Hepatocyte (in vitro differentiated cells): ENCODE data around the gene PAK5. TPM values are rescaled to one million over a fixed set of nuclear protein-coding genes. Genes with fewer than 3 reads are reported as not detected.

Experiments used
- DNase-seq: peaks from one replicate; pipeline ENCODE4 v3.0.0-alpha.2; 2016; ENCODE audit warnings: low spot score
- H2AFZ ChIP-seq: fragments of 200-600 bp; sonication (generic); 2 replicates; pipeline ENCODE4 v1.6.0; 2016; ENCODE audit warnings: antibody characterized with exemption, mild to moderate bottlenecking
- H3K27ac ChIP-seq: fragments of 200-600 bp; sonication (generic); 2 replicates; pipeline ENCODE4 v1.5.1; 2016; ENCODE audit warnings: mild to moderate bottlenecking
- H3K27me3 ChIP-seq: fragments of 200-600 bp; sonication (generic); 2 replicates; pipeline ENCODE4 v1.6.1; 2016
- H3K36me3 ChIP-seq: fragments of 200-600 bp; sonication (generic); replicated peaks from 2 replicates; pipeline ENCODE4 v1.5.1; 2016; ENCODE audit warnings: low read depth; ENCODE audit not compliant: insufficient read depth
- H3K4me1 ChIP-seq: fragments of 200-600 bp; sonication (generic); 2 replicates; pipeline ENCODE4 v1.5.1; 2016; ENCODE audit warnings: mild to moderate bottlenecking, moderate library complexity; ENCODE audit not compliant: insufficient read depth
- H3K4me2 ChIP-seq: fragments of 200-600 bp; sonication (generic); 2 replicates; pipeline ENCODE4 v1.6.0; 2016
- H3K4me3 ChIP-seq: fragments of 200-600 bp; sonication (generic); 2 replicates; pipeline ENCODE4 v1.5.1; 2016; ENCODE audit warnings: mild to moderate bottlenecking
- H3K79me2 ChIP-seq: fragments of 200-600 bp; sonication (generic); 2 replicates; pipeline ENCODE4 v1.6.0; 2017; ENCODE audit warnings: mild to moderate bottlenecking
- H3K9me2 ChIP-seq: fragments of 200-600 bp; sonication (generic); replicated peaks from 2 replicates; pipeline ENCODE4 v1.6.0; 2017; ENCODE audit warnings: mild to moderate bottlenecking; ENCODE audit not compliant: insufficient read depth
- H3K9me3 ChIP-seq: fragments of 200-600 bp; sonication (generic); 2 replicates; pipeline ENCODE4 v1.5.1; 2016; ENCODE audit warnings: low read depth, mild to moderate bottlenecking
- H4K20me1 ChIP-seq: fragments of 200-600 bp; sonication (generic); 2 replicates; pipeline ENCODE4 v1.6.0; 2016; ENCODE audit warnings: mild to moderate bottlenecking; ENCODE audit not compliant: insufficient read depth, poor library complexity, severe bottlenecking
- CTCF ChIP-seq: fragments of 200-600 bp; sonication (generic); IDR thresholded peaks from 2 replicates; pipeline ENCODE4 v1.5.1; 2016; ENCODE audit warnings: antibody characterized with exemption, mild to moderate bottlenecking; ENCODE audit not compliant: poor library complexity
- EZH2 ChIP-seq: fragments of 200-600 bp; sonication (generic); IDR thresholded peaks from 2 replicates; pipeline ENCODE4 v1.6.1; 2016; ENCODE audit warnings: antibody characterized with exemption, mild to moderate bottlenecking, borderline replicate concordance
- EZH2phosphoT487 ChIP-seq: fragments of 200-600 bp; sonication (generic); IDR thresholded peaks from one replicate; pipeline ENCODE4 v1.6.1; 2018; ENCODE audit warnings: antibody characterized with exemption, mild to moderate bottlenecking, low read depth, moderate library complexity; ENCODE audit not compliant: unreplicated experiment, severe bottlenecking
- WGBS: methylation state at CpG from one replicate; pipeline ENCODE4 v1.1.6; 2016; ENCODE audit warnings: low lambda C conversion rate; ENCODE audit errors: missing lambda C conversion rate; 5-methylcytosine and 5-hydroxymethylcytosine counted together
- polyA plus RNA-seq: library from polyadenylated mRNA; unstranded; fragments of >200 nt; fragmentation: Nextera tagmentation; extraction: Ambion mirVana; gene quantifications from 2 replicates; pipeline ENCODE4 v1.2.1, GENCODE V29; 2016
- total RNA-seq: library from RNA; depleted of rRNA; stranded (reverse); fragments of >200 nt; gene quantifications from 2 replicates; pipeline ENCODE4 v1.2.3, GENCODE V29; 2014

PAK5 gene
- total and polyA plus RNA-seq, 2 experiments from 2014 or later: 0.56 to 0.97 TPM

- Histone ChIP-seq H3K9me3 (no peaks in the 10 kb centered on the region), H3K4me3 (no peak overlapping the region), H4K20me1 (no peaks in the 10 kb centered on the region), H3K4me1 (peaks cover 7% of the 10 kb centered on the region), H3K27ac (peak overlapping the region; percentile 49), H3K9me2 (no peaks in the 10 kb centered on the region), H3K27me3 (no peaks in the 10 kb centered on the region), H3K79me2 (no peaks in the 10 kb centered on the region), H3K4me2 (no peak overlapping the region), H2AFZ (no peak overlapping the region), H3K36me3 (no peaks in the 10 kb centered on the region)
- DNase-seq: no peak
- 60% methylated on average over 1 of the region's 1 CpG for WGBS
- TF ChIP-seq EZH2phosphoT487 (no peak), EZH2 (no peak)
Observed at GRCh38 chr20:9635750-9636149, 203.1 kb downstream of the PAK5 start.

- H4K20me1 ChIP-seq: no peaks in the 10 kb centered on the region
- no peaks in the 10 kb centered on the region for H3K79me2 ChIP-seq
- no peak overlapping the region for H3K4me3 ChIP-seq
- no peaks in the 10 kb centered on the region for H3K9me2 ChIP-seq
- H3K27me3 ChIP-seq: no peaks in the 10 kb centered on the region
- H3K4me1 ChIP-seq: peaks cover 7% of the 10 kb centered on the region
- H3K27ac ChIP-seq: no peak overlapping the region
- no peaks in the 10 kb centered on the region for H3K9me3 ChIP-seq
- no peak for DNase-seq
- H3K36me3 ChIP-seq: no peaks in the 10 kb centered on the region
- peak; percentile 91 for TF ChIP-seq EZH2phosphoT487
- TF ChIP-seq EZH2: no peak
- H2AFZ ChIP-seq: no peak overlapping the region
- no peak overlapping the region for H3K4me2 ChIP-seq
Observed at GRCh38 chr20:9634327-9634726, 204.5 kb downstream of the PAK5 start.

DNA sequence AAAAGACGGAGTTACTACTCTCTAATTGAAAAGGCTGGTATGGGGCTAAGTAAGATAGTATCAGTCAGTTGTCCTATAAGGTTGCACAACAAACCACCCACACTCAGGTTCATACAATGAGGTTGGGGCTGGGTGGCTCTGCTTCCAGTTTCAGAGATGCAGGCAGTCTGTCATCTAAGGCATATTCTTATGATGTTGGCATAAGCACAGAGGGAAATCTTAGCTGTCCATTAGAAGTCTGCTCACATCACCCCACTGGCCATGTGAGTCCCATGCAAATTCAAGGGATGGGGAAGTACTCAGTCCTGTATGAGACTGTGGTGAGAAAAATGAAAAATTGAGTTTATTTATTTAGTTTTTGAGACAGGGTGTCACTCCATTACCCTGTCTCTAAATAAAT lies 205.9 kb downstream of the PAK5 start:
- H3K4me2 ChIP-seq: no peak overlapping the region
- TF ChIP-seq CTCF: no peak
- no peaks in the 10 kb centered on the region for H3K27me3 ChIP-seq
- no peak overlapping the region for H2AFZ ChIP-seq
- DNase-seq: no peak
- H3K9me3 ChIP-seq: no peaks in the 10 kb centered on the region
- H3K4me3 ChIP-seq: no peak overlapping the region
- no peaks in the 10 kb centered on the region for H3K9me2 ChIP-seq
- peaks cover 7% of the 10 kb centered on the region for H3K4me1 ChIP-seq
- no peaks in the 10 kb centered on the region for H3K36me3 ChIP-seq
- H4K20me1 ChIP-seq: no peaks in the 10 kb centered on the region
- no peaks in the 10 kb centered on the region for H3K79me2 ChIP-seq
- no peak overlapping the region for H3K27ac ChIP-seq
- WGBS: 42% methylated on average over 1 of the region's 1 CpG

DNA sequence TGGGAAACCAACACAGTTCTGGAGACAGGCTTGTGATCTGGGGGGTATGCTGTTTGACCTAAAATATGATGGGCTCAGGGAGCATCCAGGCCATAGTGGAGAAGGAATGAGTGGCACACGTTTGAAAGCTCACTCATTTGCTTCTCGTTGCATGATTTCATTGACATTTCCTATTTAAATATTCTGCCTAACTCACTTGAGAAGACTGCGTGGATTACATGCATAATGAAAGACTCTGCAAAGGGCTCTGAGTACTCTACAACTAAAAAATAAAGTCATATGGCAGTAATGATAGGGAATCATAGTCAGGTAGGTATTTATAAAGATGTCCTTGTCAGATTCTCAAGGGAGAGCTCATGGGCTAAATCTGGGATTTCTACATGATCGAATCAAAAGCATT lies 206.6 kb downstream of the PAK5 start:
- Histone ChIP-seq H4K20me1 (no peaks in the 10 kb centered on the region), H3K4me1 (peaks cover 7% of the 10 kb centered on the region), H3K9me2 (no peaks in the 10 kb centered on the region), H3K36me3 (no peaks in the 10 kb centered on the region), H3K79me2 (no peaks in the 10 kb centered on the region), H3K27me3 (no peaks in the 10 kb centered on the region), H3K27ac (no peak overlapping the region), H3K4me2 (no peak overlapping the region), H3K4me3 (no peak overlapping the region), H3K9me3 (no peaks in the 10 kb centered on the region), H2AFZ (no peak overlapping the region)
- WGBS: 75% methylated on average over 4 of the region's 4 CpGs
- DNase-seq: no peak
- no peak for TF ChIP-seq EZH2phosphoT487
- no peak for TF ChIP-seq EZH2
- TF ChIP-seq CTCF: no peak

DNA sequence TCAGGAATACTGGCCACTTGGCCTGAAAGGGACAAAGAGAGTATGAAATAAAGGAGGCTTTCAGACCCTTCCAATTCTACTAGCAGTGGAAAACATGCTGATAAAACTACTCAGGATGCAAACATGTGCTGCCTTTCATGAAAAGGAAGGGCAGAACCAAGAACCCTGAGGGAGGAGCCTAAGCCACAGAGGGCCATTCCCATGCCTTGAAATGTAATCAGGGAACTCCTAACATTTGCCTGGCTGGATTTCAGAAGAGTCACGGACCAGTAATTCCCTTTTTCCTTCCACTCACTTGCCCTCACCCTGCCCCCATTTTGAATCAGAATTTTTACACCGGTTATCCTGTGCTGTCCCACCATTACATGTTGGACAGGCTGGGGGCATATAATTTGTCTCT lies 208.3 kb downstream of the PAK5 start:
- Histone ChIP-seq H3K9me3 (no peaks in the 10 kb centered on the region), H2AFZ (no peak overlapping the region), H4K20me1 (no peaks in the 10 kb centered on the region), H3K27ac (no peak overlapping the region), H3K4me2 (no peak overlapping the region), H3K36me3 (no peaks in the 10 kb centered on the region), H3K27me3 (no peaks in the 10 kb centered on the region), H3K4me3 (no peak overlapping the region), H3K4me1 (peaks cover 7% of the 10 kb centered on the region), H3K79me2 (no peaks in the 10 kb centered on the region), H3K9me2 (no peaks in the 10 kb centered on the region)
- TF ChIP-seq EZH2phosphoT487 (no peak), CTCF (no peak), EZH2 (no peak)
- 86% methylated on average over 2 of the region's 2 CpGs for WGBS
- no peak for DNase-seq
